Right lobe of liver (tissue), 4 donors: ENCODE data around the gene CCNI2.

ENCODE experiments used
- POLR2A ChIP-seq: fragments of 450-650 bp; IDR thresholded peaks from one replicate; pipeline ENCODE4 v1.6.1; 2017; ENCODE audit warnings: antibody characterized with exemption, mild to moderate bottlenecking
- TF ChIP-seq, protein P1 (sequence below), 4 donors: fragments of 200-600 bp in 3 of 4; fragments of 450-650 bp in 1 of 4; IDR thresholded peaks; one replicate each; pipeline versions ENCODE4 v1.5.1 to v1.8.0; 2016 to 2022; ENCODE audit warnings: antibody characterized with exemption in 4 of 4, mild to moderate bottlenecking in 2 of 4
- donor health status: DM: no; HTN: no; CAD: no.
- donor health status: DM: no; HTN: no; CAD: no.
- donor health status: DM: no; HTN: yes; CAD: no.

DNA sequence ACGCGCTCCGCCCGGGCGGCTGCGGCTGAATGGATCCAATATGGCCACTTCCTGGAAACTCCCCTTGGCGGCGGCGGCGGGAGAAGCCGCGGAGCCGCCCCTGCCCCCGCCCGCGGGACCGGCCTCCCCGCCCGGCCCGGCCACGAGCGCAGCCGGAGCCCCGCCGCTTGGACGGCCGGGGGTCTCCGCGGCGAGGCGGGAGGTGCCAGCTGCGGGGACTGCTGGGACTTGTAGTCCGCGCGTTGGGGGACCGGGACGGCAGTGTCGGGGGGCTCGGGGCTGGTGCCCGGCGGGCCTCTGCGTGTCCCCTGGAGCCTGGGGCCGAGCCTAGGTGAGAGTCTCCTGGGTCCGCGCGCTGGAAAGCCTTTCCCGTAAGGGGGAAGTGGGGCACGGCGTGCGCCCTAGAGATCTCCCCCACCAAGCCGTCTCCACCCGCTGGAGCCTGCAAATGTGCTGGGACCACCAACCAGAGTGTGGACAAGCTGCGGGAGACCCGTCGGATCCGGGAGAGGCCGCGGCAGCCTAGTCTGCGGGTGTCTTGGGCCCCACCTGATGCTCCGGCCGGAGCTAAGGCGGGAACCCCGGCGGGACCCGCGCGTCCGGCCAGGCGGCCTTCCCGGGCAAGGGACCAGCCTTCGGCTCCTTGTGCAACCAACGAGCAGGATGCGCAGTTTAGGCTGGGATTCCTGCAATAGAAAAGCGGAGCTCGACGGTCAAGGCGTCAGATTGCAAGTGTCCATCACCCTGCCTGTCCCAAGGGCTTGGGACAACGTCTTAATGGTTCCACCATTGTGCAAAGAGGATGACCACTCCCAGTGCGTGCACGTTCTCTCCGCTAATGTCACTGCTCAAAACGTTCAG, 30.2 kb downstream of the CCNI2 start, which contains the start of gene SEPTIN8:
- TF ChIP-seq, protein P1, sequence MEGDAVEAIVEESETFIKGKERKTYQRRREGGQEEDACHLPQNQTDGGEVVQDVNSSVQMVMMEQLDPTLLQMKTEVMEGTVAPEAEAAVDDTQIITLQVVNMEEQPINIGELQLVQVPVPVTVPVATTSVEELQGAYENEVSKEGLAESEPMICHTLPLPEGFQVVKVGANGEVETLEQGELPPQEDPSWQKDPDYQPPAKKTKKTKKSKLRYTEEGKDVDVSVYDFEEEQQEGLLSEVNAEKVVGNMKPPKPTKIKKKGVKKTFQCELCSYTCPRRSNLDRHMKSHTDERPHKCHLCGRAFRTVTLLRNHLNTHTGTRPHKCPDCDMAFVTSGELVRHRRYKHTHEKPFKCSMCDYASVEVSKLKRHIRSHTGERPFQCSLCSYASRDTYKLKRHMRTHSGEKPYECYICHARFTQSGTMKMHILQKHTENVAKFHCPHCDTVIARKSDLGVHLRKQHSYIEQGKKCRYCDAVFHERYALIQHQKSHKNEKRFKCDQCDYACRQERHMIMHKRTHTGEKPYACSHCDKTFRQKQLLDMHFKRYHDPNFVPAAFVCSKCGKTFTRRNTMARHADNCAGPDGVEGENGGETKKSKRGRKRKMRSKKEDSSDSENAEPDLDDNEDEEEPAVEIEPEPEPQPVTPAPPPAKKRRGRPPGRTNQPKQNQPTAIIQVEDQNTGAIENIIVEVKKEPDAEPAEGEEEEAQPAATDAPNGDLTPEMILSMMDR (IDR thresholded peaks at IDR 0.05), result no peak
- TF ChIP-seq POLR2A, result no peak
